Activated T-cell treated with anti-CD3 and anti-CD28 coated beads for 24 hours (primary cell): ENCODE results near the gene GABBR2.

Source experiments
- DNase-seq: peaks from one replicate; pipeline ENCODE4 v3.0.0-alpha.2; 2020; ENCODE audit warnings: low read depth

GABBR2 gene

DNA sequence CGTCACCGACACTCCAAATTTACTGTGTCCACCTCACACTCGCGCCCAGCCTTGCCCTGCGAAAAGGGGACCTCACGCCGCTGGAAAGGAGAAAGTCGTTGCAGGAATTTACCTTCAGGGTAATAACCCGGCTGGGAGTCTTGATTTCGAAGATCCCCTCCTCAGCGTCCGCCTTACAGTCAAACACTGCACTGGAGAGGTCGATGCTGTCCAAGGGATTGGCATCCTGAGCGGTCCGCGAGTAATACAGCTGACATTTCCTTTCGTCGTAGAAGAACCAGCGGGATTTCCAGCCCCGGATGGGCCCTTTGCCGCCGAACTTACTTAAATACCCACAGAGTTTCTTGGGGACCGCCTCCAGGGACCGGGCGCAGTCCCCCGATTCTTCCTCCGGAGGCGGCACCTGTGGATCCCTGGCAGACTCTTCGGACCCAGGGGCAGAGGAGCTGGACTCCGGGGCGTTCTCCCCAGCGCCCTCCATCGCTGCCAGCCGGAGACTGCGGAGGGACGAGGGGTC lies 453.6 kb downstream of the GABBR2 start:
- no peak for DNase-seq

DNA sequence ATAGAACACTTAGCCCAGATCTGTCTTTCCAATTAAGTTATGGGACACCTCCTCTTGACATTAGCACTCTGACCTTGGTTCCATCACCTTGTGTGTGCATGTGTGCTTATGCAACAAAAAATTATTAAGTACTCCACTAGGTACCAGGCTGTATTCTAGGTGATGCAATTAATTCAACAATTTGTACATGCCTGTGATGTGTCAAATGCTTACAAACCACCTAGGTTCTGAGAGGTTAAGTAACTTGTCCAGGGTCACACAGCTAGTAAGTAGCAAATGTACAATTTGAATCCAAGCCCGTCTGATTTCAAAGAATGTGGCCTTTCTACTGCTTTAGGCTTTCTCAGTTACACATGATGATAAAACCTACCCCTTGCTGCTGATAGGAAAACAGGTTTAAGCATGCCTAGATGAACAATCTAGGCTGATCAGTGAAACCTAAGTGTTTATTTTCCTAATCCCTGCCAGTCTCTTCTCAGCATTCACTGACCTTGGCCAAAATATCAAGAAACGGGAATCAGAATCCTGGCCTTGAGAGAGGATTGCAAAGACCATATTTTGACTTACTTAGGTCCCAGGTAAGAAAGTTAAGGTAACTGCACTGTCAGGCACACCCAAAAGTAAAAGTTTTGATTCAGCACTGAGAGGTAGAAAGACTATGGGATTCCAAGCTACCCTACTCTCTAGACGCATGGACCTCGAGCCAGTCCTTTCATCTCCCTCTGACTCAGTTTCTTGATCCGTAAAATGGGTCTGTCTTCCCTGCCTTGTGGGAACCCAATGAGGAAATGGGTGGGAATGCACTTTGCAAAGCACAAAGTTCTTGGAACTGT lies 454.3 kb downstream of the GABBR2 start:
- no peak for DNase-seq

DNA sequence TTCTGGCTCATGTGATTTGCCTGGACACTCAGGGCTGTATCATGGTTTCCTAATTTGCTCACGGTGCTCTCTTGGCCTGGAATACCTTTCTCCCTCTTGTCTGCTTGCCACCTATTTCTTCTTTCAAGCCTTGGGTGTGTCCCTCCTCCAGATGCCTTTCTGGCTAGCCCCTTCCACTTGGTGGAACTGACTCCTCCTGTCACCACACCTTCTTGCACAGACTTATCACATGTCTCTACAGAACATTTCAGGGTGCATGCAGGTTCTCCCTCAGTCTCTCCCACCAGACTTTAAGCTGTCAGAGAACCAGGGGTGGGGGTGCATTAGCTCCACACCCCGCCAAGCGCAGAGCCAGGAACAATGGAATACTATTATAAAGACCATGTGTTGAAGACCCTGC lies 455.2 kb downstream of the GABBR2 start:
- DNase-seq = no peak

DNA sequence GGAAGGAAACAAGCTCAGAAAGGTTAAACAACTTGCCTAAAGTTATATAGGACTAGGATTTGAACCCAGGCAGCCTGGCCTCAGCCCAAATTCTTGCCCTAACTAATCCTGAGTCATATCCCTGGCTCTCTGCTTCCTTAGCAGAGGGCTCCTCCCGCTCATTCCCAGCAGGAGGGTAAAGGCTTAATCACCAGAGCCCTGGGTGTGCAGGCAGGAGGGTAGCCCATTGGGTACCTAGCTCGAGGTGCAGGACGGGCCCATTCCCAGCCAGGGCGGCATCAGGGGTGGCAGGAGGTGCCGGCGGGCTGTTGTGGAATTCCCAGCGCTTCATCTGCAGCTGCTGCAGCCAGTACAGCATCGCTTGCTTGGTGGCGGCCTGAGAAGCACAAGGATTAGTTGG lies 457.2 kb downstream of the GABBR2 start:
- no peak for DNase-seq

DNA sequence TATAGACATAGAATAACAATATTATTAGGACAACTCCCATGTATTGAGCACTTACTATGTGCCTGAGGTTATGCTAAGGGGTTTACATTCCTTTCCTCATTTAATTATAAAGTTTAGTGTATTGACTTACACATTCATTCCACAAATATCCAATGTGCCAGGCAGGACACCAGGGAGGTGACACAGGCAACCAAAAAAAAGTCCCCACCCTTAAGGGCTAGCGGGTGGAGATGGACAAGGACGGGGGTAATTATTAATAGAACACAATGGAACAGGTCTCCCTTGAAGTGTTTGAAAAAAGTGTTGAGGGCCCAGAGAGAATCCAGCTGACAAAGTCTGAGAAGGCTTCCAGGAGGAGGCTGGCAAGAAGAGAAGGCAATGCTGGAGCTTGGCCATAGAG lies 459.0 kb downstream of the GABBR2 start:
- no peak for DNase-seq

DNA sequence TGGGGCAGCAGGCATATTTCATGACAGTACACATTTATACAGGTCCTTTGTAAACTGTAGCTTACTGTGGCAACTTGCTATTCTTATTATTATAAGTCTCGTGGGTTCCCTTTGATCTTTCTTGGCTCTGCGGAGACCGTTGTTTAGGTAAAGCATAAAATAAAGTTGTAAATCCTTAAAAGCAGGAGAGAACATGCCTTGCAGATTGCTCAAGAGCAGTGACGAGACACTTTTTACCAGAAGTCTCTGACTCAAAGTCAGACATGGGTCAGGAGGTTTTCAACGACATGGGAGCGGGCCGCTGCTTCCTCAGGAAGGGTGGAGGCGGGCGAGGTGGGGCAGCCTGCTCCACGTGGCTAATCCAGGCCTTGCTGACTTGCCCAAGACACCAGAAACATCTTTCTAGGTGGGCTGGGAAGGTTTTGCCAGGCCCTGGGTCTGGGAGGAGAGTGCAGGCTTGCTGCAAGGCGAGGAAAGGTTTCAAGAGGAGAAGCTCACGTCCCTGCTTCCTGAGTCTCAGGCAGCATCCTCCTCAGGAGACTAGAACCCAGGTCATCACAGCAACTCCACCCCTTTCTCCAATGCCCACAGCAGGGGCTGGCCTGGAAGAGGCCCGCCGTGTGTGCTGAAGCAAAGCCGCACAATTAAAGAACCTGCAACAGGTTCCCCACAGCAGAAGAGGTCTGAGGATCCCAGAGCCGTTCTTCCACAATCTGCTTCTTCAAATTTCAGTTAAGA lies 459.8 kb downstream of the GABBR2 start:
- DNase-seq = no peak

DNA sequence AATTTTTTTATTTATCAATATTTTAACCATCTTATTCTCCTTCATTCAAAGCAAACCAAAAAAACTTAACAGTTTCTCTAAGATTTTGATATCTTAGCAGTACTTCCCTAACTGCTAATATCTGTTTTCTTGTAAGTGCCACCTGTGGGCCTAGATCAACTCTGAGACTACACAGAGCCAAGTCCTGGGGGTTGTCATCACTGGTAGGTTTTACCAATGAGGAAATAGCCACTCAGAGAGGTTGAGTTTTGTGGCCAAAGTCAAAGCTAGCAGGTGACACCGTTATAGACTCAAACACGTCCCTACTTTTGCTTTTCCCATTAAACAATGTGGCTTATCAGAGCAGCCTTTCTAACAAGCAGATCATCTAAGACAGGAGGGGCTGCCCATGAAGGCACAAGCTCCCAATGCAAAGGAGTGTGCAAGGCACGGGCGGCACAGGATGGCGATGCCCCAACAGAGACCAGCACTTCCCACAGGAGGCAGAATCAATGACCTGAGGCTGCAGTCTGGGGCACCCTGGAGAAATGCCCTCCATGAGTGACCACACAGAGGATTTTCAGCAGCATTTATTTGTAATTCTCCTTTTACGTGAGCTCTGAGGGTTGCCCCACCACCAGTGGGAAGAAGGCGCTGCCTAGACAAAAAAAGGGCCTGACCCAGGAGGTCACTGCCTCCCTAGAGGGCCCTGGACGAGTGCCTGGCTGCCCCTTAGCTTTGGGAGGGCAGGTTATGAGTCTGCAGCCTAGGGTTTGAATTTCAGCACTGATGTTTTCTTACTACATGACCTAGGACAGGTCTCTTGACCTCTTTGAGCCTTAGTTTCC lies 460.7 kb downstream of the GABBR2 start:
- DNase-seq = no peak

DNA sequence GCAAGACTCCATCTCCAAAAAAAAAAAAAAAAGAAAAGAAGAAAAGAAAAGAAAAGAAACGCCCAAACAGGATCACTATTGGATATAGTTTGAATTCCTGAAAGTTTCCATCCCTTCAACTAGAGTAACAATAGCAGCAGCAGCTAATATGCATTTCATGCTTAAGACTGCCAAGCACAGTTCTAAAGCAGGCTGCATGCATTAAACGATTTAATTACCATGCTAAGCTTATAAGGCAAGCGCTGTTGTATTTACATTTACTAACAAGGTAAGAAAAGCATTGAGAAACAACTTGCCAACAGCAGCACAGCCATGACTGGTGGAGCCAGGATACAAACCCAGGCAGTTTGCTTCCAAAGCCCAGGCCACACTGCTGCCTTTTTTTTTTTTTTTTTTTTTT lies 466.3 kb downstream of the GABBR2 start:
- DNase-seq = no peak

DNA sequence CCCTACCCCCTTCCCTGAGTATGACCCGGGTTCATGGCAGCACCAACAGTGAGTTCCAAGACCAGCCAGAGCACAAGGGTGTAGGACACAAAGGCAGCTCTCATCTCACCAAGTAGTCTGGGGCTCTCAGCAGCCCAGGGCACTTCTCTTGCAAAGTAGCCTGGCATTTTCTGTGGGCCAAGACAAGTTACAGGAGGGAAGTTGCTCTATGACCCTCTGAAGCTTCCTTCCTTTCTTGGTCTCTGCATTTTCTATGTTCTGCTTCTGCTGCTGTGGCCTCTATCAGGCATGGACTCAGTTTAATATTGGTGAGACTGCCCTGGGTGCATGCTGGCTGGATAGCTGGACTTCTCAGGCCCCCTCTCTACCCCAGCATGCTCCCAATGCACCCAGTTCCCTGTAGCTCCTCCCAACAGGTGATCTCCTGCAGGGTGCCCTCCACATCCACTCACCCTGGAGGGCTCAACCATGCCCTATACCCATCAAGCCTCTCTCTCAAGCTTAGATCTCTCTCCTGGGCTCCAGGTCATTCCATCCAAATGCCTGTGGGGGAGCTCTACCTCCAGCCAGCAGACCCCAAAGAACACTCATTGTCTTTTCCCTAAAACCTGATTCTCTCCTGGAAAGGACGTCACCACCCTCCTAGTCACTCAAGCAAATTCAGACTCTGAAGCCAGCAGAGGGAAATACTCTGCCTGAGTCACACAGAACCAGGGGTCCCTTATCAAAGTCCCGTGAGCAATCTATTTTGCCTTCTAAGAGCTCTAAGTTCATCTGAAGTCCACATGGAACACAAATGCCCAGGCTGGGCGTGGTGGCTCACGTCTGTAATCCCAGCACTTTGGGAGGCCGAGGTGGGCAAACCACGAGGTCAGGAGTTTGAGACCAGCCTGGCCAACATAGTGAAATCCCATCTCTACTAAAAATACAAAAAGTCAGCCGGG lies 467.1 kb downstream of the GABBR2 start:
- no peak for DNase-seq

DNA sequence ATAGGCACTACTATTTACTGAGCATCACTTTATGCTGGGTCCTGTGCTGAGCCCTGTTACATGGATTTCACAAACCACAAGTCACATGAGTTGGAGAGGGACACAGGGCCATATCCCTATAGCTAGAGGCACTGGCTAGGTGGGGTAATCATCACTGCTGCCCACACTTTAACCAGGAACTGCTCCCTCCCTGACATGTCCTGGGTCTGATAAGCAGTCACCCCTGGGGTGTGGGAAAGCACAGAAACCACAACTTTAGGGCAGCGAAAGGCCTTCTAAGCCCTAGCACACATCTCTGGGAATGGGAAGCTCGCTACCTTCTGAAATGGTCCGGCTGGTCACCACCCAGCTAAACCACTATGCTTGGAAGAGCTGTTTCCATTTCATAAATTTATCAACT lies 468.3 kb downstream of the GABBR2 start:
- no peak for DNase-seq
